Breast epithelium (tissue), 4 donors: ENCODE measurements around the gene PON3. TPM values are rescaled to one million over a fixed set of nuclear protein-coding genes. Genes with fewer than 3 reads are reported as not detected.

ENCODE experiments used
- DNase-seq, 2 donors: peaks; one replicate each; pipeline ENCODE4 v3.0.0-alpha.2; 2019; ENCODE audit warnings: low spot score in 2 of 2
- H3K27ac ChIP-seq, 2 donors: fragments of 200-600 bp; sonication (generic) in 1 of 2; one replicate each; pipeline ENCODE4 v1.5.1; 2016 to 2019; ENCODE audit warnings: mild to moderate bottlenecking in 1 of 2
- H3K27me3 ChIP-seq, 2 donors: fragments of 200-600 bp; sonication (generic) in 1 of 2; one replicate each; pipeline versions ENCODE4 v1.5.1 to v1.6.0; 2017 to 2019; ENCODE audit warnings: control low read depth in 1 of 2, mild to moderate bottlenecking in 1 of 2
- H3K36me3 ChIP-seq: fragments of 200-600 bp; one replicate; pipeline ENCODE4 v1.5.1; 2019
- H3K4me1 ChIP-seq, 2 donors: fragments of 200-600 bp; sonication (generic); one replicate each; pipeline ENCODE4 v1.5.1; 2016 to 2019; ENCODE audit warnings: control low read depth in 1 of 2
- H3K4me3 ChIP-seq, 3 donors: fragments of 200-600 bp; sonication (generic); 1 replicate in 2 of 3; 2 replicates in 1 of 3; pipeline ENCODE4 v1.5.1; 2016 to 2019; ENCODE audit warnings: mild to moderate bottlenecking in 3 of 3, moderate library complexity in 2 of 3
- H3K9me3 ChIP-seq, 2 donors: fragments of 200-600 bp; sonication (generic) in 1 of 2; one replicate each; pipeline ENCODE4 v1.5.1; 2016 to 2019; ENCODE audit warnings: control low read depth in 1 of 2
- CTCF ChIP-seq, 3 donors: fragments of 450-650 bp; IDR thresholded peaks; one replicate each; pipeline ENCODE4 v1.5.1; 2016 to 2017; ENCODE audit warnings: antibody characterized with exemption in 3 of 3, mild to moderate bottlenecking in 3 of 3, moderate library complexity in 3 of 3
- POLR2A ChIP-seq: fragments of 450-650 bp; IDR thresholded peaks from one replicate; pipeline ENCODE4 v1.6.1; 2016; ENCODE audit warnings: antibody characterized with exemption, mild to moderate bottlenecking, moderate library complexity
- POLR2AphosphoS5 ChIP-seq, 3 donors: sonication (generic); formaldehyde crosslinking; IDR thresholded peaks; one replicate each; pipeline ENCODE4 v1.6.1; 2017; ENCODE audit warnings: antibody characterized with exemption in 3 of 3
- intact Hi-C: fragments of 100-400 bp; cut with DNase I; formaldehyde crosslinking; loops from one replicate; pipeline ENCODE4 v1.15.1; 2023; ENCODE audit warnings: low total_unique reads
- total RNA-seq, 3 donors: library from RNA; depleted of rRNA; stranded (reverse); fragments of >200 nt; gene quantifications; one replicate each; pipeline ENCODE4 v1.1.0, GENCODE V29; 2016

PON3 gene
- total RNA-seq, 3 donors from 2014 or later, result 5.9 to 26.9 (median 8.5) TPM

GRCh38 chr7:95432606-95433005 is 36.4 kb upstream of the PON3 start:
- H3K4me1 ChIP-seq, result no peaks in the 10 kb centered on the region
- H3K27me3 ChIP-seq, result no peaks in the 10 kb centered on the region
- no peaks in the 10 kb centered on the region for H3K36me3 ChIP-seq
- TF ChIP-seq POLR2A (no peak), CTCF (IDR thresholded peaks at IDR 0.05) (no peak), POLR2AphosphoS5 (IDR thresholded peaks at IDR 0.05) (no peak)
- H3K27ac ChIP-seq, result no peak overlapping the region
- no peak overlapping the region for H3K4me3 ChIP-seq
- intact Hi-C loops, result loop anchor here (2.0 kb wide), 1 partner anchor 26 kb away; no protein-coding TSS in a partner anchor
- no peaks in the 10 kb centered on the region for H3K9me3 ChIP-seq
- DNase-seq, result no peak

- H3K36me3 ChIP-seq, result no peaks in the 10 kb centered on the region
- DNase-seq, result no peak
- no peaks in the 10 kb centered on the region for H3K27me3 ChIP-seq
- no peak for TF ChIP-seq POLR2AphosphoS5 (IDR thresholded peaks at IDR 0.05)
- no peaks in the 10 kb centered on the region for H3K9me3 ChIP-seq
- no peak overlapping the region for H3K4me3 ChIP-seq
- no peaks in the 10 kb centered on the region for H3K4me1 ChIP-seq
- no peak overlapping the region for H3K27ac ChIP-seq
- intact Hi-C loops, result no loop called here
These were observed 34.7 kb upstream of the PON3 start for GRCh38 chr7:95430864-95431263.

- H3K27me3 ChIP-seq, result no peaks in the 10 kb centered on the region
- no peak overlapping the region for H3K27ac ChIP-seq
- no peaks in the 10 kb centered on the region for H3K4me1 ChIP-seq
- H3K36me3 ChIP-seq, result no peaks in the 10 kb centered on the region
- no peaks in the 10 kb centered on the region for H3K9me3 ChIP-seq
- no peak for DNase-seq
- no peak for TF ChIP-seq POLR2A
- no peak overlapping the region for H3K4me3 ChIP-seq
- intact Hi-C loops, result no loop called here
These were observed 33.2 kb upstream of the PON3 start for GRCh38 chr7:95429241-95429990.

GRCh38 chr7:95427914-95428516 is 31.8 kb upstream of the PON3 start:
- no peaks in the 10 kb centered on the region for H3K36me3 ChIP-seq
- H3K27me3 ChIP-seq, result no peaks in the 10 kb centered on the region
- no peak overlapping the region for H3K27ac ChIP-seq
- TF ChIP-seq POLR2AphosphoS5 (IDR thresholded peaks at IDR 0.05), result no peak
- TF ChIP-seq POLR2A, result no peak
- TF ChIP-seq CTCF (IDR thresholded peaks at IDR 0.05), result no peak
- no peak overlapping the region for H3K4me3 ChIP-seq
- no peaks in the 10 kb centered on the region for H3K9me3 ChIP-seq
- intact Hi-C loops, result no loop called here
- no peak for DNase-seq
- no peaks in the 10 kb centered on the region for H3K4me1 ChIP-seq

- H3K27ac ChIP-seq, result no peak overlapping the region
These were observed 31.0 kb upstream of the PON3 start for GRCh38 chr7:95427166-95427565.

More at GRCh38 chr7:95427166-95427565, 31.0 kb upstream of the PON3 start:
- TF ChIP-seq POLR2A, result no peak
- TF ChIP-seq CTCF (IDR thresholded peaks at IDR 0.05), result no peak
- TF ChIP-seq POLR2AphosphoS5 (IDR thresholded peaks at IDR 0.05), result no peak
- H3K9me3 ChIP-seq, result no peaks in the 10 kb centered on the region
- DNase-seq, result no peak
- H3K27me3 ChIP-seq, result no peaks in the 10 kb centered on the region
- no peak overlapping the region for H3K4me3 ChIP-seq
- intact Hi-C loops, result no loop called here
- no peaks in the 10 kb centered on the region for H3K4me1 ChIP-seq
- H3K36me3 ChIP-seq, result no peaks in the 10 kb centered on the region
